GM12892 (cell line): Measurements from ENCODE around the gene CERS6.

Source experiments
- DNase-seq: peaks from one replicate; pipeline ENCODE4 v3.0.0; 2011; ENCODE audit not compliant: insufficient read length
- FAIRE-seq: peaks from 2 replicates; lab custom pipeline; 2011; peaks lifted over from hg19 to GRCh38; lab: Jason Lieb, UNC
- POLR2A ChIP-seq: IDR thresholded peaks from 2 replicates; pipeline ENCODE4 v1.6.1; 2011; ENCODE audit warnings: low read depth, low read length, control low read depth
- POLR2AphosphoS5 ChIP-seq: IDR thresholded peaks from 2 replicates; pipeline ENCODE4 v1.6.1; 2011; ENCODE audit warnings: low read depth, low read length, control low read depth
- TAF1 ChIP-seq: IDR thresholded peaks from 2 replicates; pipeline ENCODE4 v1.6.1; 2011; ENCODE audit warnings: low read depth, mild to moderate bottlenecking, control low read depth, low read length, borderline replicate concordance

CERS6 gene

GRCh38 chr2:168726375-168726774 lies 270.3 kb downstream of the CERS6 start:
- no peak for TF ChIP-seq POLR2AphosphoS5
- no peak for TF ChIP-seq TAF1
- no peak for TF ChIP-seq POLR2A
- FAIRE-seq (no peak), DNase-seq (no peak)

- no peak for FAIRE-seq
- no peak for TF ChIP-seq POLR2AphosphoS5
- TF ChIP-seq POLR2A = no peak
- TF ChIP-seq TAF1 = no peak
Observed at GRCh38 chr2:168727904-168728470, 271.9 kb downstream of the CERS6 start.

GRCh38 chr2:168729455-168729854 lies 273.4 kb downstream of the CERS6 start:
- no peak for DNase-seq
- no peak for FAIRE-seq

More at GRCh38 chr2:168727904-168728470, 271.9 kb downstream of the CERS6 start:
- DNase-seq = no peak

GRCh38 chr2:168730344-168730743 lies 274.3 kb downstream of the CERS6 start:
- FAIRE-seq = no peak
- DNase-seq = no peak
- TF ChIP-seq TAF1 (no peak), POLR2A (no peak), POLR2AphosphoS5 (no peak)

More at GRCh38 chr2:168729455-168729854, 273.4 kb downstream of the CERS6 start:
- TF ChIP-seq POLR2AphosphoS5 = no peak
- no peak for TF ChIP-seq TAF1
- TF ChIP-seq POLR2A = no peak

- no peak for FAIRE-seq
- no peak for DNase-seq
- TF ChIP-seq POLR2AphosphoS5 = no peak
- no peak for TF ChIP-seq TAF1
- TF ChIP-seq POLR2A = no peak
Observed at GRCh38 chr2:168731002-168731401, 274.9 kb downstream of the CERS6 start.

- no peak for DNase-seq
- peak; percentile 24 for FAIRE-seq
- no peak for TF ChIP-seq TAF1
- no peak for TF ChIP-seq POLR2AphosphoS5
- TF ChIP-seq POLR2A = no peak
Observed at GRCh38 chr2:168731616-168732015, 275.5 kb downstream of the CERS6 start.

- no peak for FAIRE-seq
- no peak for DNase-seq
- TF ChIP-seq POLR2AphosphoS5 (no peak), POLR2A (no peak), TAF1 (no peak)
Observed at GRCh38 chr2:168732100-168732499, 276.0 kb downstream of the CERS6 start.

GRCh38 chr2:168732506-168732905 lies 276.4 kb downstream of the CERS6 start:
- no peak for DNase-seq
- TF ChIP-seq TAF1 (no peak), POLR2A (no peak), POLR2AphosphoS5 (no peak)
- FAIRE-seq = no peak

- TF ChIP-seq TAF1 (no peak), POLR2AphosphoS5 (no peak), POLR2A (no peak)
- no peak for DNase-seq
- no peak for FAIRE-seq
Observed at GRCh38 chr2:168734199-168734760, 278.2 kb downstream of the CERS6 start.

- no peak for FAIRE-seq
- DNase-seq = no peak
- TF ChIP-seq POLR2A = no peak
- TF ChIP-seq TAF1 = no peak
- no peak for TF ChIP-seq POLR2AphosphoS5
Observed at GRCh38 chr2:168736649-168737445, 280.8 kb downstream of the CERS6 start.

GRCh38 chr2:168738062-168738461 lies 282.0 kb downstream of the CERS6 start:
- FAIRE-seq (no peak), DNase-seq (no peak)
- TF ChIP-seq POLR2AphosphoS5 (no peak), POLR2A (no peak), TAF1 (no peak)
